Measurements from ENCODE around the gene SND1.

The SND1 gene

GRCh38 chr7:128057909-128058308 is 405.9 kb downstream of the SND1 start:
- DNase-seq = no peak

DNA sequence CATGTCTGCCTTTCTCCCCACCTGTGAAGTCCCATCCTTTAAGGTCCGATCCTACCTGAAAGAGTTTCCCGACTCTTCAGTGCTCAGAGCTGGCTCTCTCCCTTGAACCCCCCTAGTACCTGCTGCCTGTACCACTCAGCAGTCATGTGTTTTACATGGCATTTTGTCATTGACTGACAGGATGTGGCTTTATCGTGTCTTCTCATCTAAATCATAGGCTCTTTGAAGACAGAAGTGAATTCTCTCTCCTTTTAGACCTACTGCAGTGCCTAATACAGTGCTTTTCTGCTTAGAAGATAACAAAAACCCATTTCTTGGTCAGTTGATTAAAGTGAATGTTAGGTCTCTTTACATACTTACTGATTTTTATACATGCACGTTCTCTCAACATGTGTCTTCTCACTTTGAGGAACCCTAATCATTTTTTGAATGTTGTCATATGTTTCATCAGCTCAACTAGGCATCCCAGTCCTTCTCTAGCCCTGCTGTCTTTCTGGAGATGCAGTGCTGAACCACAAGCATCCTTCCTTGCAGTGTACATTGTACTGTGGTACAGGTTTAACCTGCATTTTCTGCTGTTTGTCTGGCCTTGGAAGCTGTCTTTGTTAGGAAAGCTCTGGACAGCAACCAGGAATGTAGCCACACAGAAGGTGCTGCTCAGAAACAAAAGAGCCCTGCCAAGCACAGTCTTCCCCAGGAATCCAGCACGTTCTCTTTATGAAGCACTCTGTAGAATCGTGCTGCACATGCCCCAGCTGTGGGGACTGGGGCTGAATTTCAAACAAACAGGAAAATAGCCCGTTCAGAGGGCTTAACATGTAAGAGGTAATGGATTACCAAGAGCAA is 407.4 kb downstream of the SND1 start:
- no peak for DNase-seq

GRCh38 chr7:128060018-128060417 is 408.0 kb downstream of the SND1 start:
- no peak for DNase-seq

GRCh38 chr7:128063088-128063487 is 411.1 kb downstream of the SND1 start:
- DNase-seq = no peak

- DNase-seq = no peak
Measured at GRCh38 chr7:128065872-128066271, 413.9 kb downstream of the SND1 start.

- no peak for DNase-seq
Measured at GRCh38 chr7:128066395-128066794, 414.4 kb downstream of the SND1 start.

DNA sequence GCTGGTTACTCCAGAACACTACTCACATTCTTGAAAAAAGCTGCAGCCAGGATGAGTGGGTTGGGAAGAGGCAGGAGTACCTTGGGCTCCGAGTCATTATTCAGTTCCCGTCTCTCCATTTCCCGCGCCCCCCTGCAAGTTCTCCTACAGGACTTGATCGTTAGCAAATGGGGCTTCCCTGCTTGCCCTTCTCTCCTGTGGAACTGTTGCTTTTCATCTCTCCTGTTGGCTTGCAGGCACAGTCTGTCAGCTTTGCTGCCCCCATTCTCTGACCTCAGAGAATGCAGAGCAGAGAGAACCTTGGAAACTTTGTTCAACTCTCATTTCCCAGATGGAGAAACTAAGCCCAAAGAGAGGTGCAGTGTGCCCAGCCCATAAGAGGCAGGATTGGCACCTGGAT is 414.9 kb downstream of the SND1 start:
- no peak for DNase-seq

GRCh38 chr7:128067983-128068382 is 416.0 kb downstream of the SND1 start:
- DNase-seq = no peak

GRCh38 chr7:128068785-128069184 is 416.8 kb downstream of the SND1 start:
- DNase-seq = no peak

DNA sequence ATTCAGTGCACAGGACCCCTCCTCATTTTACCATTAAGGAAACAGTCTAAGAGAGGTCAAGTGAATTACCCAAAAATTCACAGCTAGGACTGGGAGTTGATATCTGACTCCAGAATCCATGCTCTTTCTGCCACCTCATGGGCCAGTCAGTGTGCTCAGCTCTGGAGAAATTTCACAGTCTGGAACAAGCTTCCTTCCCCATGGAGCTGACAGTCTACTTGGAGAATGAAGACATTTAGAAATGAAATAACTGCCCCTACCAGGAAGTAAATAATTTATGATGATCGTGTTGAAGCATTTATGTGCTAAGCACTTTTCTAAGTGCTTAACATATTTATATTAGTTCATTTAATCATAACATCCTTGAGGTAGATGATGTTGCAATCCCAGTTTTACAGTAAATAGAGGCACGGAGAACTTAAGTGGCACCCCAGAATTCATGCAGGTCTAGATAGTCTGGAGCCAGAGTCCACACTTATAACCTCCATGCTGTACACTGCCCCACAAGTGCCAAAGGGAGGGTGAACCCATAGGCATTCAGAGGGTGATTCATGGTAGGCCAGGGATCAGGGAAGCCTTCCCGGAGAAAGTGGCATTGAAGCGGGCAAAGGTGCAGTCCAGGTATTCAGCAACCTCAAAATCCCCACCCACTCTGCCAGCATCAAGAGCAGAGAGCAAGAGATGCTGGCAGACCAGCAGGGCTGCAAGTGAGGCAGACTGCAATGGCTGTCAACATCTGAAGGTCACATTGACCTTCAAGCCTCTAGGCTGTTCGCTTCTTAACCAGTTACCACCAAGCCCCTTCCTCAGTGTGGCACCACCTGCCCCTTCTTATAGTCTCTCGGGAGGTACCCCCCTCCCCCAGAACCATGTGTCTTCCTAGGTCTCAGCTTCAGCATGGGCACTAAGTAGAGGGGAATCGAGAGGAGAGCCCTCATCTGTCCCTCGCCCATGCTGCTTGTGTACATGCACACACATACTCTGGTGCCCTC is 417.7 kb downstream of the SND1 start:
- no peak for DNase-seq

DNA sequence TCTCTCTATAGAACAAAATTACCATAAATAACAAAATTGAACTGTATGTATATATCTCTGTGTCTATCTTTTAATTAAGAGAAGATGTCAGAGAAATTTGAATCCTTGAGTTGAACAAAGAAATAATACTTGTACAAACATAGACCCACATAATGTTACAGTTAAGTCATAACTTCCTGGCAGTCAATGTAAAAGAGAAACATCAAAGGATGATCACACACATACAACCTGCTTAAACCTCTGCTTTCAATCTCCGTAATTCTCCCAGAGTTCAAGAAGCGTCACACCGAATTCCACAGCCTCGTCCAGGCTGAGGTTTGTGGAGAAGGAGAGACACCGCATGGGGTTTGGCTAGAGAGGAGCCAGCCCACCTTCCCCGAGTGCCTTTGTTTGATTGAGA is 419.4 kb downstream of the SND1 start:
- DNase-seq = no peak

DNA sequence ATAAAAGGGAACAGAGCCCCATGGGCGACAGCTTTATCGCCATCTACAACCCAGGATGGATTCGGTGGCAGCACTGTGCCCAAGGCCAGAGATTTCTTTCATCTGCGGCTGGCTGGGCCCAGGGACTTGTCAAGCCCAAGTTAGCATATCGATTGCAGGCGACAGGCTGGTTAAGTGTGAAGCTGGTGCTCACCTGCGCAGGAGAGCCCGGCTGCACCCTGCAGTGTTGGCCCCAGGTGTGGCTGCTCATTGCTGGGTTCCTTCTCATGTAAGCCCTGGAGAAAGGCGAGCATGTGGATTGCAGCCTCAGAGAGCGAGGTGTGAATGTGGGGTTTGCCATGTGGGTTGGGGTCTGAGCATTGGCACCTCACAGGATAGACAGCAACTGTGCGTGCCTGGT is 419.8 kb downstream of the SND1 start:
- no peak for DNase-seq

DNA sequence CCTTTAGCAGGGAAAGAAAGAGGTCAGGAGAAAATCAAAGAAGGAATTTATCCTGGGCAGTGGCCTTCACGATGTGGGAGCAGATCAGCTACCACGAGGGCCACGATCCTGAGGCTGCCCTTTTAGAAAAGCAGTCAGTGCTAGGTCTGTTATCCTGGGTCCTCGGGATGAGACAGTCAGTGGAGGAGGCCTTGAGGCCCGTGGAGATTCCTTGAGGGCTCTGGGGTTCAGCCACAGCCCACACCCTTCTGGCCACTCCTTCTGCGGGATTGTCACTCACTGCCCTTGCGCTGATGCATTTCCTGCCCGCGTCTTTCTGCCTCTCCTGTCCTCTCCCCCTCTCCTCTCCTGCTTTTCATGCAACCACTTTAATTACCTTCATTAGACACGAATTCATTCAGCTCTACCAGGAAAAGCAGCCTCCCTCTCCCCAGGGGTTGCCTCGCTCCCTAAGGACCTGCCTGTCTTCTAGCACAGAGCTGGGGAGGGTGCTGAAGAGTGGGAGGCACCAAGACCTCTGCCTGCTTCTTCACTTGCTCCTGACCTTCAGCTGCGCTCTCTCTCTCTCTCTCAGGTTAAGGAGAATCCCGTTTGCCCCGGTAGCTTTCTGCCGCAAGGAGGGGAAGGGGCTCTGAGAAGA is 421.8 kb downstream of the SND1 start:
- no peak for DNase-seq

DNA sequence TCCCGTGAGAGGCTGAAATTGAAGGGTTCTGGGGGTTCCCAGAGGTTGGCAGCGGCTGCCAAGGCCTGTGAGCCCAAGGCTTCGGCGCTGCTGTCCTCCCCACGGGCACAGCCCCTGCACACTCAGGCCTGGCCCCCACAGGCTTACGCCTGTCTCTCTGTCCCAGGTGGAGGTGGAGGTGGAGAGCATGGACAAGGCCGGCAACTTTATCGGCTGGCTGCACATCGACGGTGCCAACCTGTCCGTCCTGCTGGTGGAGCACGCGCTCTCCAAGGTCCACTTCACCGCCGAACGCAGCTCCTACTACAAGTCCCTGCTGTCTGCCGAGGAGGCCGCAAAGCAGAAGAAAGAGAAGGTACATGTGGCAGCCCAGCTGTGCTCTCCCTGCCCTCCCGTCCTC is 422.3 kb downstream of the SND1 start:
- no peak for DNase-seq

DNA sequence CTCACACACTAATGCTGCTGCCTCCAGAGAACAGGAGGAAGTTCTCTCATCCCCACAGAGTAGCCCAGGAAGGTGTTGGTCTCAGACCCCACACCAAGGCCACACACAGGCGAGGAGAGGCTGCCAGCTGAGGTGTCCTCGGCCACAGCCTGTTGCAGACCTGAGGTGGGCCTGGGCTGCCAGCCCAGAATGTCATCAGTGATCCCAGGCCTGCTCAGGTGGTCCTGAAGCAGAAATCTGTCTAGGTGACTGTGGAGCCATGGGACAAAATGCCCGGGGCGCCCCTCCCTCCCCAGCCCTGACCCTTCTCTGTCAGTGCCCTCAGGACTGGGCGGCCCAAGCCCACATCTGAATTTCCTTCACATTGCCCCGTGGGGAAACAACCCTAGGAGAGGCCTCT is 422.7 kb downstream of the SND1 start:
- no peak for DNase-seq

GRCh38 chr7:128075242-128076095 is 423.5 kb downstream of the SND1 start:
- no peak for DNase-seq

GRCh38 chr7:128076196-128076795 is 424.3 kb downstream of the SND1 start:
- DNase-seq = no peak

GRCh38 chr7:128076796-128077271 is 424.8 kb downstream of the SND1 start:
- no peak for DNase-seq

DNA sequence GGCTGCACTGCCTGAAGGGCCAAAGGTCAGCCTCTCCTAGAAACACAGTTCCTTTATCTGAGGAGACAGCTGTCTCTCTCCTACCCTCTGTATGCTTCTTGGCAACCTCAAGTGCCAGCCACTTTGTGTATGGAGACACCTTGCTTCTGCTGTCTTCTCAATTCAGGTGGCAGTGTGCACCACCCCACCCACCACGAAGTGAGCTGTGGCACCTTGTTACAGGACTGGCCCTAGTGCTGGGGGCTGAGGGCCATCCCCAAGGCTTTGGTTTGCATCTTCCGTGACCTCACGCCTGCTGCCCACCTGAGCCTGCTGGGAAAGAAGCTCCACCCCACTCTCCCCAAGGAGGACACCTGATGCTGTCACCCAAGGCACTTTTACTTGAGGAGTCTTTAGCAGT is 426.3 kb downstream of the SND1 start:
- DNase-seq = no peak

GRCh38 chr7:128080169-128080568 is 428.2 kb downstream of the SND1 start:
- DNase-seq = no peak

- DNase-seq = no peak
Measured at GRCh38 chr7:128081351-128081750, 429.4 kb downstream of the SND1 start.

- no peak for DNase-seq
Measured at GRCh38 chr7:128081808-128082207, 429.8 kb downstream of the SND1 start.
